ENCODE results near the gene FBXL4. TPM values are rescaled to one million over a fixed set of nuclear protein-coding genes. Genes with fewer than 3 reads are reported as not detected.

Gene FBXL4
- total and polyA plus RNA-seq, 7 donors: 3.4 to 15.5 (median 11.5) TPM

GRCh38 chr6:98970469-98970868, 22.7 kb upstream of the FBXL4 start:
- Histone ChIP-seq H3K27me3 (ENCODE audit: insufficient read depth in 3 of 3, low read length in 2 of 3) (no peaks in the 10 kb centered on the region), H3K36me3 (ENCODE audit: insufficient read depth in 1 of 2, low read depth in 1 of 2) (no peaks in the 10 kb centered on the region), H3K4me1 (no peaks in the 10 kb centered on the region), H3K27ac (no peak overlapping the region), H3K9me3 (no peaks in the 10 kb centered on the region), H3K4me3 (no peak overlapping the region)
- TF ChIP-seq CTCF (IDR thresholded peaks at IDR 0.05): no peak
- WGBS, 3 donors: 32 to 44% (median 42%) methylated on average over 1 of the region's 1 CpG
- intact Hi-C loops (cut with DNase I): no loop called here
- DNase-seq (no peak), ATAC-seq (no peak)

GRCh38 chr6:98967616-98968015, 19.9 kb upstream of the FBXL4 start:
- Histone ChIP-seq H3K36me3 (ENCODE audit: insufficient read depth in 1 of 2, low read depth in 1 of 2) (no peaks in the 10 kb centered on the region), H3K9me3 (no peaks in the 10 kb centered on the region), H3K4me1 (no peaks in the 10 kb centered on the region), H3K27me3 (ENCODE audit: insufficient read depth in 3 of 3, low read length in 2 of 3) (no peaks in the 10 kb centered on the region), H3K4me3 (no peak overlapping the region), H3K27ac (no peak overlapping the region)
- intact Hi-C loops (cut with DNase I): no loop called here
- WGBS, 3 donors: 74 to 83% (median 77%) methylated on average over 2 of the region's 2 CpGs
- DNase-seq (no peak), ATAC-seq (no peak)
- TF ChIP-seq CTCF (IDR thresholded peaks at IDR 0.05): no peak

GRCh38 chr6:98959631-98960030, 11.9 kb upstream of the FBXL4 start:
- H3K27ac ChIP-seq: no peak overlapping the region
- H3K4me1 ChIP-seq: no peaks in the 10 kb centered on the region
- ATAC-seq (no peak), DNase-seq (no peak)
- intact Hi-C loops (cut with DNase I): no loop called here
- no peaks in the 10 kb centered on the region for H3K9me3 ChIP-seq
- WGBS, 3 donors: 68 to 84% (median 81%) methylated on average over 1 of the region's 1 CpG
- no peaks in the 10 kb centered on the region for H3K27me3 ChIP-seq (ENCODE audit: insufficient read depth in 3 of 3, low read length in 2 of 3)
- no peaks in the 10 kb centered on the region for H3K36me3 ChIP-seq (ENCODE audit: insufficient read depth in 1 of 2, low read depth in 1 of 2)
- H3K4me3 ChIP-seq: no peak overlapping the region
- TF ChIP-seq CTCF (IDR thresholded peaks at IDR 0.05): no peak

- ATAC-seq: no peak
- 72 to 76% (median 73%) methylated on average over 3 of the region's 3 CpGs for WGBS, 3 donors
- H3K27ac ChIP-seq: no peak overlapping the region
These were observed 11.0 kb upstream of the FBXL4 start for GRCh38 chr6:98958776-98959175.

More at GRCh38 chr6:98958776-98959175, 11.0 kb upstream of the FBXL4 start:
- Histone ChIP-seq H3K36me3 (ENCODE audit: insufficient read depth in 1 of 2, low read depth in 1 of 2) (no peaks in the 10 kb centered on the region), H3K4me3 (no peak overlapping the region), H3K9me3 (no peaks in the 10 kb centered on the region), H3K27me3 (ENCODE audit: insufficient read depth in 3 of 3, low read length in 2 of 3) (no peaks in the 10 kb centered on the region), H3K4me1 (no peaks in the 10 kb centered on the region)
- intact Hi-C loops (cut with DNase I): no loop called here
- no peak for TF ChIP-seq CTCF (IDR thresholded peaks at IDR 0.05)
- DNase-seq: no peak

All from psoas muscle (tissue), 8 donors.